SK-N-SH treated with all-trans-retinoic acid at 6 μM for 48 hours (cell line): ENCODE data around the gene CLTA.

Source experiments
- ATAC-seq: fragments of 200-7000 bp; cut with Tn5 transposase; 3 replicates; pipeline ENCODE4 v1.9.1; 2020; ENCODE audit warnings: mild to moderate bottlenecking, moderate library complexity
- BACH2 ChIP-seq: fragments of 250-450 bp; sonication (Bioruptor Pico); IDR thresholded peaks from 2 replicates; pipeline ENCODE4 v1.9.0; 2021; ENCODE audit warnings: mild to moderate bottlenecking, borderline replicate concordance
- ESRRG ChIP-seq: fragments of 250-450 bp; sonication (Bioruptor Pico); IDR thresholded peaks from 2 replicates; pipeline ENCODE4 v1.6.1; 2021; ENCODE audit warnings: mild to moderate bottlenecking
- GLIS3 ChIP-seq: fragments of 250-450 bp; sonication (Bioruptor Pico); IDR thresholded peaks from 2 replicates; pipeline ENCODE4 v1.5.0; 2020; ENCODE audit warnings: mild to moderate bottlenecking, moderate library complexity
- ISL1 ChIP-seq: fragments of 250-450 bp; sonication (Bioruptor Pico); IDR thresholded peaks from 2 replicates; pipeline ENCODE4 v2.1.2; 2022; ENCODE audit warnings: mild to moderate bottlenecking, moderate library complexity
- OSR1 ChIP-seq: fragments of 250-450 bp; sonication (Bioruptor Pico); IDR thresholded peaks from 2 replicates; pipeline ENCODE4 v1.8.0; 2022; ENCODE audit warnings: moderate library complexity, mild to moderate bottlenecking, inconsistent platforms
- PATZ1 ChIP-seq: fragments of 250-450 bp; sonication (Bioruptor Pico); IDR thresholded peaks from 2 replicates; pipeline ENCODE4 v1.8.0; 2020; ENCODE audit warnings: mild to moderate bottlenecking, moderate library complexity, borderline replicate concordance
- PPARA ChIP-seq: fragments of 250-450 bp; sonication (Bioruptor Pico); IDR thresholded peaks from 2 replicates; pipeline ENCODE4 v1.5.0; 2020; ENCODE audit warnings: mild to moderate bottlenecking, borderline replicate concordance
- RARB ChIP-seq: fragments of 250-450 bp; sonication (Bioruptor Pico); IDR thresholded peaks from 2 replicates; pipeline ENCODE4 v1.8.0; 2021; ENCODE audit warnings: mild to moderate bottlenecking, moderate library complexity
- SNAI2 ChIP-seq: fragments of 250-450 bp; sonication (Bioruptor Pico); IDR thresholded peaks from 2 replicates; pipeline ENCODE4 v1.5.0; 2020; ENCODE audit warnings: mild to moderate bottlenecking, moderate library complexity
- TCF4 ChIP-seq: fragments of 250-450 bp; sonication (Bioruptor Pico); IDR thresholded peaks from 2 replicates; pipeline ENCODE4 v1.8.0; 2021; ENCODE audit warnings: mild to moderate bottlenecking, moderate library complexity, borderline replicate concordance
- TOX ChIP-seq: fragments of 250-450 bp; sonication (Bioruptor Pico); IDR thresholded peaks from 2 replicates; pipeline ENCODE4 v1.8.0; 2021; ENCODE audit warnings: mild to moderate bottlenecking, moderate library complexity, borderline replicate concordance
- TSHZ2 ChIP-seq: fragments of 250-450 bp; sonication (Bioruptor Pico); IDR thresholded peaks from 2 replicates; pipeline ENCODE4 v1.5.0; 2020; ENCODE audit warnings: mild to moderate bottlenecking, moderate library complexity
- ZC3H10 ChIP-seq: fragments of 250-450 bp; sonication (Bioruptor Pico); IDR thresholded peaks from 2 replicates; pipeline ENCODE4 v1.5.1; 2021; ENCODE audit warnings: mild to moderate bottlenecking, moderate library complexity
- ZFP3 ChIP-seq: fragments of 250-450 bp; sonication (Bioruptor Pico); IDR thresholded peaks from 2 replicates; pipeline ENCODE4 v1.5.0; 2020; ENCODE audit warnings: mild to moderate bottlenecking, moderate library complexity
- ZFP30 ChIP-seq: fragments of 450-650 bp; formaldehyde crosslinking; IDR thresholded peaks from 2 replicates; pipeline ENCODE4 v1.5.0; 2022; ENCODE audit warnings: mild to moderate bottlenecking, moderate library complexity
- ZNF565 ChIP-seq: fragments of 450-650 bp; formaldehyde crosslinking; conservative IDR thresholded peaks from 2 replicates; pipeline ENCODE4 v1.5.0; 2020; ENCODE audit warnings: low read depth, mild to moderate bottlenecking, moderate library complexity
- ZNF70 ChIP-seq: fragments of 450-650 bp; formaldehyde crosslinking; IDR thresholded peaks from 2 replicates; pipeline ENCODE4 v1.5.0; 2020; ENCODE audit warnings: mild to moderate bottlenecking, moderate library complexity
- ZNF8 ChIP-seq: fragments of 450-650 bp; formaldehyde crosslinking; IDR thresholded peaks from 2 replicates; pipeline ENCODE4 v1.5.0; 2020; ENCODE audit warnings: mild to moderate bottlenecking, moderate library complexity
- TF ChIP-seq, protein P1 (sequence below): fragments of 250-450 bp; sonication (Bioruptor Pico); IDR thresholded peaks from 2 replicates; pipeline ENCODE4 v1.5.1; 2020; ENCODE audit warnings: low read depth, mild to moderate bottlenecking, moderate library complexity
- TF ChIP-seq, protein P2 (sequence below): fragments of 250-450 bp; sonication (Bioruptor Pico); IDR thresholded peaks from 2 replicates; pipeline ENCODE4 v1.8.0; 2021; ENCODE audit warnings: low read depth, mild to moderate bottlenecking, moderate library complexity, borderline replicate concordance

Gene CLTA

GRCh38 chr9:36213989-36214388 is 23.3 kb downstream of the CLTA start:
- no peak for ATAC-seq
- no peak for TF ChIP-seq ZFP30 (CRISPR knock-in tag)
- TF ChIP-seq TOX = no peak
- TF ChIP-seq GLIS3 (CRISPR knock-in tag) = no peak
- no peak for TF ChIP-seq ESRRG (CRISPR knock-in tag)
- TF ChIP-seq ZFP3 = no peak
- TF ChIP-seq TSHZ2 = no peak
- TF ChIP-seq ZNF70 (CRISPR knock-in tag) = no peak
- TF ChIP-seq, protein P1, sequence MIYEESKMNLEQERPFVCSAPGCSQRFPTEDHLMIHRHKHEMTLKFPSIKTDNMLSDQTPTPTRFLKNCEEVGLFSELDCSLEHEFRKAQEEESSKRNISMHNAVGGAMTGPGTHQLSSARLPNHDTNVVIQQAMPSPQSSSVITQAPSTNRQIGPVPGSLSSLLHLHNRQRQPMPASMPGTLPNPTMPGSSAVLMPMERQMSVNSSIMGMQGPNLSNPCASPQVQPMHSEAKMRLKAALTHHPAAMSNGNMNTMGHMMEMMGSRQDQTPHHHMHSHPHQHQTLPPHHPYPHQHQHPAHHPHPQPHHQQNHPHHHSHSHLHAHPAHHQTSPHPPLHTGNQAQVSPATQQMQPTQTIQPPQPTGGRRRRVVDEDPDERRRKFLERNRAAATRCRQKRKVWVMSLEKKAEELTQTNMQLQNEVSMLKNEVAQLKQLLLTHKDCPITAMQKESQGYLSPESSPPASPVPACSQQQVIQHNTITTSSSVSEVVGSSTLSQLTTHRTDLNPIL (CRISPR knock-in tag) = no peak
- TF ChIP-seq BACH2 (CRISPR knock-in tag) = no peak
- TF ChIP-seq PPARA = no peak
- TF ChIP-seq, protein P2, sequence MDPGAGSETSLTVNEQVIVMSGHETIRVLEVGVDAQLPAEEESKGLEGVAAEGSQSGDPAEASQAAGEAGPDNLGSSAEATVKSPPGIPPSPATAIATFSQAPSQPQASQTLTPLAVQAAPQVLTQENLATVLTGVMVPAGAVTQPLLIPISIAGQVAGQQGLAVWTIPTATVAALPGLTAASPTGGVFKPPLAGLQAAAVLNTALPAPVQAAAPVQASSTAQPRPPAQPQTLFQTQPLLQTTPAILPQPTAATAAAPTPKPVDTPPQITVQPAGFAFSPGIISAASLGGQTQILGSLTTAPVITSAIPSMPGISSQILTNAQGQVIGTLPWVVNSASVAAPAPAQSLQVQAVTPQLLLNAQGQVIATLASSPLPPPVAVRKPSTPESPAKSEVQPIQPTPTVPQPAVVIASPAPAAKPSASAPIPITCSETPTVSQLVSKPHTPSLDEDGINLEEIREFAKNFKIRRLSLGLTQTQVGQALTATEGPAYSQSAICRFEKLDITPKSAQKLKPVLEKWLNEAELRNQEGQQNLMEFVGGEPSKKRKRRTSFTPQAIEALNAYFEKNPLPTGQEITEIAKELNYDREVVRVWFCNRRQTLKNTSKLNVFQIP (CRISPR knock-in tag) = no peak
- TF ChIP-seq TCF4 (CRISPR knock-in tag) = no peak

GRCh38 chr9:36214571-36214970 is 23.9 kb downstream of the CLTA start:
- TF ChIP-seq ZFP30 (CRISPR knock-in tag) (no peak), ZNF8 (CRISPR knock-in tag) (no peak), BACH2 (CRISPR knock-in tag) (no peak), PATZ1 (CRISPR knock-in tag) (no peak), SNAI2 (CRISPR knock-in tag) (0 out of 2 replicates have a peak, but pooled peaks have one; percentile 36), OSR1 (CRISPR knock-in tag) (no peak), ISL1 (CRISPR knock-in tag) (peak; percentile 43), RARB (no peak)
- ATAC-seq = peak; percentile 46

DNA sequence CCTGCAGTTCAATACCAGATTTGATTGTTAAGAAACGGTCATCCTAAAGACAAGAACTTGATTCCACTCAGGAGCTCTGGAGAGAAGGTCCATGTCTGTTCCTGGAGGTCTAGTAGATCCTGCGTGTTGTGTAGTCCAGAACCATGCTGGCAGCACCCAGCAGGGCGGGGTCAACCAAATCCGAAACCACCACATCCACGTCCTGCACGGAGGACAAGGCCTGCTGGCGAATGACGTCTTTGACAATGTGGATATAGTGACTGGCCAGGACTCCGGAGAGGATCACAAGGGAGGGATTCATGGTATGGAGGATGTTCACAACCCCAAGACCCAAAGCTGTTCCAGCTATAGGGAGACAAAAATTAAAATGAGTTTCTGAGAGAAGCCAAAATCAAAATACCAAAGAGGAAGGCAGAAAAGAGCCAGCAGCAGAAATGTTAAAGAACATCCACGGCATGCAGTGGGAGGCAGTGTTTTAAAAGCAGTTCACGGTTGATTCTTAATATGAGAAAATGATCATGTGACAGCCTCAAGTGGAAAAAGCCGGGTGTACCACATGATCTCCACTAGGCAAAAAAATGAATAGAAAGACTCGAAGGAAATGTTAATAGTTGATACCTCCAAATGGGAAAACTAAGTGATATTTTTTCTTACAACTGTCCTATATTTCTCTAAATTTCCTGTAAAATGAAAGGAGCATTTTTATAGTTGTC is 26.7 kb downstream of the CLTA start:
- TF ChIP-seq ESRRG (CRISPR knock-in tag) = no peak
- TF ChIP-seq ZFP30 (CRISPR knock-in tag) = no peak
- TF ChIP-seq ZNF8 (CRISPR knock-in tag) = no peak
- no peak for TF ChIP-seq ISL1 (CRISPR knock-in tag)
- TF ChIP-seq TOX = no peak
- no peak for TF ChIP-seq SNAI2 (CRISPR knock-in tag)
- no peak for TF ChIP-seq RARB
- TF ChIP-seq PATZ1 (CRISPR knock-in tag) = no peak
- TF ChIP-seq ZNF565 = no peak
- TF ChIP-seq OSR1 (CRISPR knock-in tag) = no peak
- TF ChIP-seq GLIS3 (CRISPR knock-in tag) = no peak
- TF ChIP-seq TCF4 (CRISPR knock-in tag) = no peak
- no peak for TF ChIP-seq ZFP3
- no peak for TF ChIP-seq ZC3H10 (CRISPR knock-in tag)
- ATAC-seq = no peak
